GM23248 (cell line): Measurements from ENCODE around the gene RASAL2. TPM values are rescaled to one million over a fixed set of nuclear protein-coding genes. Genes with fewer than 3 reads are reported as not detected.

ENCODE experiments used
- DNase-seq: peaks from one replicate; pipeline ENCODE4 v3.0.0-alpha.2; 2015
- H2AFZ ChIP-seq: fragments of 200-600 bp; sonication (generic); 2 replicates; pipeline ENCODE4 v1.6.1; 2016; ENCODE audit warnings: antibody characterized with exemption
- H3F3A ChIP-seq: fragments of 200-600 bp; sonication (generic); 2 replicates; pipeline ENCODE4 v1.6.1; 2016; ENCODE audit warnings: mild to moderate bottlenecking, antibody characterized with exemption, mixed run types; ENCODE audit not compliant: insufficient read depth
- H3K27ac ChIP-seq: fragments of 200-600 bp; sonication (generic); 2 replicates; pipeline ENCODE4 v1.5.1; 2016; ENCODE audit warnings: mild to moderate bottlenecking
- H3K27me3 ChIP-seq: fragments of 200-600 bp; sonication (generic); replicated peaks from 2 replicates; pipeline ENCODE4 v1.6.1; 2016; ENCODE audit warnings: mild to moderate bottlenecking; ENCODE audit not compliant: insufficient read depth
- H3K36me3 ChIP-seq: fragments of 200-600 bp; sonication (generic); 2 replicates; pipeline ENCODE4 v1.6.1; 2016; ENCODE audit warnings: low read depth, mild to moderate bottlenecking
- H3K4me1 ChIP-seq: fragments of 200-600 bp; sonication (generic); 2 replicates; pipeline ENCODE4 v1.6.1; 2016; ENCODE audit warnings: mild to moderate bottlenecking; ENCODE audit not compliant: insufficient read depth
- H3K4me2 ChIP-seq: fragments of 200-600 bp; sonication (generic); one replicate; pipeline ENCODE4 v1.6.1; 2016; ENCODE audit warnings: mild to moderate bottlenecking; ENCODE audit not compliant: unreplicated experiment
- H3K4me3 ChIP-seq: fragments of 200-600 bp; sonication (generic); 2 replicates; pipeline ENCODE4 v1.5.1; 2016; ENCODE audit warnings: mild to moderate bottlenecking
- H3K79me2 ChIP-seq: fragments of 200-600 bp; sonication (generic); 2 replicates; pipeline ENCODE4 v1.6.1; 2016; ENCODE audit warnings: mild to moderate bottlenecking; ENCODE audit not compliant: insufficient read depth
- H3K9ac ChIP-seq: fragments of 200-600 bp; sonication (generic); 2 replicates; pipeline ENCODE4 v1.6.1; 2016; ENCODE audit warnings: mild to moderate bottlenecking
- H3K9me2 ChIP-seq: fragments of 200-600 bp; sonication (generic); 2 replicates; pipeline ENCODE4 v1.6.1; 2016; ENCODE audit warnings: mixed run types, mild to moderate bottlenecking, moderate library complexity; ENCODE audit not compliant: insufficient read depth
- H3K9me3 ChIP-seq: fragments of 200-600 bp; sonication (generic); one replicate; pipeline ENCODE4 v1.6.1; 2017; ENCODE audit warnings: low read depth
- H4K20me1 ChIP-seq: fragments of 200-600 bp; sonication (generic); 2 replicates; pipeline ENCODE4 v1.6.0; 2016; ENCODE audit not compliant: insufficient read depth
- EZH2 ChIP-seq: fragments of 200-600 bp; sonication (generic); IDR thresholded peaks from 2 replicates; pipeline ENCODE4 v1.6.1; 2018; ENCODE audit warnings: antibody characterized with exemption, mild to moderate bottlenecking; ENCODE audit not compliant: insufficient read depth, poor library complexity, severe bottlenecking
- EZH2phosphoT487 ChIP-seq: fragments of 200-600 bp; sonication (generic); IDR thresholded peaks from 2 replicates; pipeline ENCODE4 v1.6.1; 2018; ENCODE audit warnings: antibody characterized with exemption, moderate library complexity, mild to moderate bottlenecking, low read depth; ENCODE audit not compliant: insufficient read depth
- WGBS, 2 experiments: methylation state at CpG; one replicate each; pipeline ENCODE4 v1.1.6; 2015 to 2017; ENCODE audit warnings: low lambda C conversion rate in 2 of 2, low coverage in 1 of 2; ENCODE audit errors: missing lambda C conversion rate in 2 of 2; 5-methylcytosine and 5-hydroxymethylcytosine counted together
- in situ Hi-C: fragments of 300-500 bp; cut with MboI; formaldehyde crosslinking; loops from 2 replicates; pipeline ENCODE4 v1.15.0; 2020
- polyA plus RNA-seq: library from polyadenylated mRNA; unstranded; fragments of >200 nt; fragmentation: Nextera tagmentation; extraction: Ambion mirVana; gene quantifications from 2 replicates; pipeline ENCODE4 v1.2.1, GENCODE V29; 2016
- total RNA-seq: library from RNA; depleted of rRNA; stranded (reverse); fragments of >200 nt; shearing (Covaris generic); gene quantifications from 2 replicates; pipeline ENCODE4 v1.2.3, GENCODE V29; 2014

The RASAL2 gene
- total and polyA plus RNA-seq, 2 experiments from 2014 or later, result 10.1 to 23.1 TPM

GRCh38 chr1:178513278-178513983 lies 419.5 kb downstream of the RASAL2 start:
- TF ChIP-seq EZH2, result no peak
- no peak for TF ChIP-seq EZH2phosphoT487
- no peak overlapping the region for H3K9ac ChIP-seq
- DNase-seq, result peak; percentile 54
- H3K4me1 ChIP-seq, result no peaks in the 10 kb centered on the region
- no peaks in the 10 kb centered on the region for H4K20me1 ChIP-seq
- H3K36me3 ChIP-seq, result no peaks in the 10 kb centered on the region
- no peaks in the 10 kb centered on the region for H3K79me2 ChIP-seq
- in situ Hi-C loops, result no loop called here
- H3F3A ChIP-seq, result no peaks in the 10 kb centered on the region
- 28 to 31% methylated on average over 14 of the region's 14 CpGs for WGBS, 2 experiments
- H3K4me2 ChIP-seq, result no peak overlapping the region
- H3K9me2 ChIP-seq, result no peaks in the 10 kb centered on the region
- H3K27ac ChIP-seq, result no peak overlapping the region
- H2AFZ ChIP-seq, result peak overlapping the region; percentile 59; the same call in 1 of the 2 replicates
- H3K4me3 ChIP-seq, result no peak overlapping the region
- H3K9me3 ChIP-seq, result no peaks in the 10 kb centered on the region
- no peaks in the 10 kb centered on the region for H3K27me3 ChIP-seq

- WGBS, 2 experiments, result 91% methylated on average over 4 of the region's 4 CpGs
- H3K9me2 ChIP-seq, result no peaks in the 10 kb centered on the region
- no peaks in the 10 kb centered on the region for H4K20me1 ChIP-seq
- no peaks in the 10 kb centered on the region for H3K36me3 ChIP-seq
- H3F3A ChIP-seq, result no peaks in the 10 kb centered on the region
- no peak overlapping the region for H3K4me2 ChIP-seq
- no peak overlapping the region for H2AFZ ChIP-seq
- H3K79me2 ChIP-seq, result no peaks in the 10 kb centered on the region
- no peak overlapping the region for H3K9ac ChIP-seq
- TF ChIP-seq EZH2 (no peak), EZH2phosphoT487 (no peak)
- H3K4me1 ChIP-seq, result no peaks in the 10 kb centered on the region
- no peak overlapping the region for H3K27ac ChIP-seq
- H3K9me3 ChIP-seq, result no peaks in the 10 kb centered on the region
- no peak for DNase-seq
- in situ Hi-C loops, result no loop called here
- no peaks in the 10 kb centered on the region for H3K27me3 ChIP-seq
- H3K4me3 ChIP-seq, result no peak overlapping the region
Observed at GRCh38 chr1:178516110-178516509, 422.2 kb downstream of the RASAL2 start.

GRCh38 chr1:178518894-178519293 lies 425.0 kb downstream of the RASAL2 start:
- Histone ChIP-seq H3K9me3 (no peaks in the 10 kb centered on the region), H3K9me2 (no peaks in the 10 kb centered on the region), H3K79me2 (no peaks in the 10 kb centered on the region), H3K4me3 (no peak overlapping the region), H3K4me1 (no peaks in the 10 kb centered on the region), H3K36me3 (no peaks in the 10 kb centered on the region), H3F3A (no peaks in the 10 kb centered on the region), H2AFZ (no peak overlapping the region), H3K27ac (no peak overlapping the region), H3K27me3 (no peaks in the 10 kb centered on the region), H3K4me2 (no peak overlapping the region), H4K20me1 (no peaks in the 10 kb centered on the region), H3K9ac (no peak overlapping the region)
- in situ Hi-C loops, result no loop called here
- DNase-seq, result no peak
- 55 to 67% methylated on average over 4 of the region's 4 CpGs for WGBS, 2 experiments
- TF ChIP-seq EZH2, result no peak
- no peak for TF ChIP-seq EZH2phosphoT487

- Histone ChIP-seq H4K20me1 (no peaks in the 10 kb centered on the region), H3K4me2 (no peak overlapping the region), H3K9me2 (no peaks in the 10 kb centered on the region), H3K9ac (no peak overlapping the region), H3K27me3 (no peaks in the 10 kb centered on the region), H3K4me1 (no peaks in the 10 kb centered on the region), H3K27ac (no peak overlapping the region), H3K9me3 (no peaks in the 10 kb centered on the region), H3F3A (no peaks in the 10 kb centered on the region), H3K79me2 (no peaks in the 10 kb centered on the region), H2AFZ (no peak overlapping the region), H3K36me3 (no peaks in the 10 kb centered on the region), H3K4me3 (no peak overlapping the region)
- 90 to 92% methylated on average over 11 of the region's 11 CpGs for WGBS, 2 experiments
- no peak for TF ChIP-seq EZH2
- no peak for DNase-seq
- in situ Hi-C loops, result no loop called here
Observed at GRCh38 chr1:178520803-178521202, 426.9 kb downstream of the RASAL2 start.
